ENCODE measurements around the gene ARHGAP22.

The ARHGAP22 gene

GRCh38 chr10:48526011-48526821 lies 78.7 kb downstream of the ARHGAP22 start:
- DNase-seq: no peak

- DNase-seq: no peak
Measured at GRCh38 chr10:48525113-48525512, 79.8 kb downstream of the ARHGAP22 start.

- DNase-seq: no peak
Measured at GRCh38 chr10:48523820-48524758, 80.8 kb downstream of the ARHGAP22 start.

GRCh38 chr10:48523212-48523819 lies 81.6 kb downstream of the ARHGAP22 start:
- DNase-seq: no peak

GRCh38 chr10:48522011-48522765 lies 82.7 kb downstream of the ARHGAP22 start:
- DNase-seq: no peak

GRCh38 chr10:48520594-48520993 lies 84.3 kb downstream of the ARHGAP22 start:
- no peak for DNase-seq

- no peak for DNase-seq
Measured at GRCh38 chr10:48520184-48520506, 84.7 kb downstream of the ARHGAP22 start.

- no peak for DNase-seq
Measured at GRCh38 chr10:48519481-48520183, 85.2 kb downstream of the ARHGAP22 start.

GRCh38 chr10:48518986-48519385 lies 85.9 kb downstream of the ARHGAP22 start:
- DNase-seq: no peak

- no peak for DNase-seq
Measured at GRCh38 chr10:48517911-48518811, 86.7 kb downstream of the ARHGAP22 start.

- DNase-seq: no peak
Measured at GRCh38 chr10:48517482-48517881, 87.4 kb downstream of the ARHGAP22 start.

GRCh38 chr10:48516911-48517310 lies 88.0 kb downstream of the ARHGAP22 start:
- no peak for DNase-seq

- DNase-seq: no peak
Measured at GRCh38 chr10:48514916-48515315, 90.0 kb downstream of the ARHGAP22 start.

- no peak for DNase-seq
Measured at GRCh38 chr10:48514255-48514654, 90.6 kb downstream of the ARHGAP22 start.

- DNase-seq: no peak
Measured at GRCh38 chr10:48512861-48513260, 92.0 kb downstream of the ARHGAP22 start.

GRCh38 chr10:48511875-48512231 lies 93.0 kb downstream of the ARHGAP22 start:
- no peak for DNase-seq

GRCh38 chr10:48511066-48511874 lies 93.6 kb downstream of the ARHGAP22 start:
- DNase-seq: no peak

GRCh38 chr10:48509974-48510692 lies 94.7 kb downstream of the ARHGAP22 start:
- no peak for DNase-seq

Measured in SHP77 treated with DMSO at 0.1 percent for 48 hours (cell line).